Fibroblast of villous mesenchyme (primary cell): Measurements from ENCODE around the gene PPFIBP2. TPM values are rescaled to one million over a fixed set of nuclear protein-coding genes. Genes with fewer than 3 reads are reported as not detected.

Experiments
- DNase-seq: peaks from one replicate; pipeline ENCODE4 v3.0.0-alpha.2; 2010; ENCODE audit warnings: low read depth
- H3K4me3 ChIP-seq: 2 replicates; pipeline ENCODE4 v1.5.1; 2011; ENCODE audit warnings: low read depth, mild to moderate bottlenecking, low read length
- CTCF ChIP-seq: IDR thresholded peaks from 2 replicates; pipeline ENCODE4 v1.5.1; 2012; ENCODE audit warnings: low read depth, mild to moderate bottlenecking, low read length; ENCODE audit not compliant: insufficient read depth
- total RNA-seq: library from RNA; depleted of rRNA; stranded (reverse); fragments of >200 nt; gene quantifications from 2 replicates; pipeline ENCODE4 v1.2.3, GENCODE V29; 2012

Gene PPFIBP2
- total RNA-seq, 1 donor: 20.3 TPM

GRCh38 chr11:7494086-7494745 is 19.6 kb upstream of the PPFIBP2 start:
- H3K4me3 ChIP-seq: no peak overlapping the region
- TF ChIP-seq CTCF: no peak
- no peak for DNase-seq

DNA sequence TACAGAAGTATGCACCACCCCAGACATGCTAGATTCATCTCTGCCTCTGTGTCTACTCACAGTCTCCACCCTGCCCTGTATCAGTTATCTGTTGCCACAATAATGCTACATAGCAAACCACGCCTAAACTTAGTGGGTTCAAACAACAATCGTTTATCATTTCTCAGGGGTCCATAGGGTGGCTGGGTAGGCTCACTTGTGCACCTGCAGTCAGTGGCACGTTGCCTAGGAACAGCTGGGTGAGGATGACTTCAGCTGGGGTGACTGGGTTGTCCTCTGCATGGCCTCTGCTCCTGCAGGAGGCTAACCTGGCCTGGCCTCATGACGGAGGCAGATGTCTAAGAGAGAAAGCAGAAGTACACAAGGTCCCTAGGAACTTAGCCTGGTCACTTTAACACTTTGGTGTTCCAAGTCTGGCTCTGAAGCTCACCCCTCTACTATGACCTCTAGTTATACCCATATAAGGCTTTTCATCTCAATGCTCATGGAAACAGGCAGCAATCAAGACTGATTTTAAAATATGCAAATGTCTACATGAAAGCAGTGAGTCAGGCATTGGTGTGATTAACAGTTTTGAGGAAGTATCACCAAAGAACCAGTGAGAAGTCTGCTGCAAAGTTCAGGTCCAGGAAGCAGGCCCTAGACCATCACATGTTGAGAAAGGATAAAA is 17.8 kb upstream of the PPFIBP2 start:
- H3K4me3 ChIP-seq: no peak overlapping the region
- TF ChIP-seq CTCF: no peak
- DNase-seq: no peak

- no peak for DNase-seq
- no peak for TF ChIP-seq CTCF
- no peak overlapping the region for H3K4me3 ChIP-seq
These were observed 15.6 kb upstream of the PPFIBP2 start for GRCh38 chr11:7498193-7498592.

DNA sequence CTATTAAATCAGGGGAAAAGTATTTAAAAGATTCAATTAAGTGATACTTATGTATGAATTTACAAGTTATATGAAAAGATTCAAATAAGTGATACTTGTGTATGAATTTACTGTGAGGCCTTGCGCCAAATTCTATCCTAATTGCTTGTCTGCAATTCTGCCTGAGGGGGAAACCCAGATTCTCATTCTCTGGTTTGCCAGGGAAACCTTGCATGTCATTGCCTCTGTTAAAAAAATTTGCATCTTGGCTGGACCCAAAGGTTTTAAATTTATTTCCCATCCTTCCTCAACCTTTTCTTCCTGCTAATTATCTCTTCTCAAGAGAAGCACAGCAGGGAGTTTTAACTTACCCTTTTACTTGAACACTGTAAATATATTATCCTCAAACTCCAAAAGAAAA is 14.7 kb upstream of the PPFIBP2 start:
- no peak for TF ChIP-seq CTCF
- no peak for DNase-seq
- H3K4me3 ChIP-seq: no peak overlapping the region

GRCh38 chr11:7500251-7500650 is 13.5 kb upstream of the PPFIBP2 start:
- H3K4me3 ChIP-seq: no peak overlapping the region
- no peak for DNase-seq

GRCh38 chr11:7501251-7501650 is 12.5 kb upstream of the PPFIBP2 start:
- DNase-seq: no peak
- TF ChIP-seq CTCF: no peak
- H3K4me3 ChIP-seq: no peak overlapping the region

More at GRCh38 chr11:7500251-7500650, 13.5 kb upstream of the PPFIBP2 start:
- TF ChIP-seq CTCF: no peak
